HL-60 (cell line): ENCODE results near the gene RCOR2.

Source experiments
- DNase-seq, 2 experiments: peaks; one replicate each; pipeline ENCODE4 v3.0.0-alpha.2; 2010 to 2020; ENCODE audit warnings: low read depth in 1 of 2, low spot score in 1 of 2
- H3K27ac ChIP-seq: fragments of 250-450 bp; sonication (Bioruptor Pico); replicated peaks from 2 replicates; pipeline ENCODE4 v1.5.1; 2020; ENCODE audit warnings: mild to moderate bottlenecking, moderate library complexity
- H3K27me3 ChIP-seq: fragments of 250-450 bp; sonication (Bioruptor Pico); 2 replicates; pipeline ENCODE4 v1.5.1; 2021; ENCODE audit warnings: mild to moderate bottlenecking, moderate library complexity; ENCODE audit not compliant: insufficient read depth, poor library complexity, severe bottlenecking
- H3K4me3 ChIP-seq: replicated peaks from 2 replicates; pipeline ENCODE4 v1.5.1; 2011; ENCODE audit warnings: mild to moderate bottlenecking, control low read depth, low read length; ENCODE audit not compliant: insufficient read depth
- GABPA ChIP-seq: IDR thresholded peaks from 2 replicates; pipeline ENCODE4 v1.6.1; 2012; ENCODE audit warnings: low read depth
- POLR2AphosphoS5 ChIP-seq: IDR thresholded peaks from 2 replicates; pipeline ENCODE4 v1.6.1; 2012; ENCODE audit warnings: low read depth
- SPI1 ChIP-seq: IDR thresholded peaks from 2 replicates; pipeline ENCODE4 v1.6.1; 2012; ENCODE audit warnings: low read depth, mild to moderate bottlenecking, borderline replicate concordance
- TF ChIP-seq, protein P1 (sequence below): IDR thresholded peaks from 2 replicates; pipeline ENCODE4 v1.6.1; 2012; ENCODE audit warnings: low read depth; ENCODE audit not compliant: insufficient replicate concordance
- TF ChIP-seq, protein P2 (sequence below): IDR thresholded peaks from one replicate; pipeline ENCODE4 v1.5.1; 2011; ENCODE audit warnings: low read length, control low read depth, inconsistent platforms; ENCODE audit not compliant: insufficient read depth

RCOR2 gene

DNA sequence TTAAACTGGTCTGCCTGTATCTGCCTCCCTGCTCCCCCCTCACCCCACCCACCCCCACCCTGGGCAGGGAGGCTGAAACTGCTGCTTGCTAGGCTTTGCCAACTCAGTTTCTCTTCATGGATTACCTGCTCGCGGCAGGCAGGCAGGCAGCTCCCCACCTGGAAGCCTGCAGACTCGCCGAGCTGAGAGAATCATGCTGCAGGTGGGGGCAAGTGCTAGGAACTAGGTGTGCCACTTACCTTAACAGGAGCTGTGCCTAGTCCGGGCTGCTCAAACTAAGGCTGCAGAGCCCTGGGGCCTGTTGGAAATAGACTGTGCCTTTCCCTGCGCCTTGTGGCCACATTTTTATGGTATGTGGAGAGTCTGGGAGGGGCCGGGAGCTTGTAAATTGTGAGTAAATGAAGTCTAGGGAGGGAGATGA lies 47.8 kb downstream of the RCOR2 start:
- DNase-seq = no peak
- no peak overlapping the region for H3K4me3 ChIP-seq
- no peak overlapping the region for H3K27ac ChIP-seq

DNA sequence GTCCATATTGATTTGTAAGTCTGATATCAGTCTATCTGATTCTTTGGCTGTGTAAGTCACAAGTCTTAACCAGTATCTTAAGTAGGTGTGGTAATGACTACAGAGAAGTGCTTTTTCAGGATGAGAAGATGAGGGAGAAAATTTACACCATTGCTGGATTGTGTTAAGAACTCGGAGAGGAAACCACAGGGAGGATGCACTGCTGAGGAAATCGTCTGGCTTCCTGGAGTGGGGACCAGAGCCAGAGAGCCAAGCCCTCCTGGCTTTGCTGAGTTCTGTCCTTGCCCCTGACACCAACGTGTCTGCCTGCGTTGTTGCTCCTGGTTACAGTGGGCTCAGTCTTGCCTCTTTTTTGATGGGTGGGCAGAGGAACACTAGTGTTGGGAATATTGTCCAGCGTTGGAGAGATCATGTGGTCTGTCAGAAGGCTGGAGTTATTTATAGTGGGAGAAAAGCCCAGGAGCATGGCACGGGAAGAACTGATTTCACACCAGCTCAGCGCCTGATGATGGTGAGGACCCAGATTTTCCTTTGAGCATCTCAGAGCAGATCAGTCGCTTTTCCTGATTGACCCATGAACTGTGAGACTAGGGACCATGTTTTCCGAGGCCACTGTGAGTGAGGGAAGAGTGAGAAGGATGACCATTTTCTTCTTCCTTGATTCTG lies 48.4 kb downstream of the RCOR2 start:
- H3K4me3 ChIP-seq = no peak overlapping the region
- peak in 1 of 2 experiments; percentile 70 for DNase-seq

More for the DNA sequence above, 47.8 kb downstream of the RCOR2 start:
- TF ChIP-seq POLR2AphosphoS5 = no peak
- TF ChIP-seq, protein P1, sequence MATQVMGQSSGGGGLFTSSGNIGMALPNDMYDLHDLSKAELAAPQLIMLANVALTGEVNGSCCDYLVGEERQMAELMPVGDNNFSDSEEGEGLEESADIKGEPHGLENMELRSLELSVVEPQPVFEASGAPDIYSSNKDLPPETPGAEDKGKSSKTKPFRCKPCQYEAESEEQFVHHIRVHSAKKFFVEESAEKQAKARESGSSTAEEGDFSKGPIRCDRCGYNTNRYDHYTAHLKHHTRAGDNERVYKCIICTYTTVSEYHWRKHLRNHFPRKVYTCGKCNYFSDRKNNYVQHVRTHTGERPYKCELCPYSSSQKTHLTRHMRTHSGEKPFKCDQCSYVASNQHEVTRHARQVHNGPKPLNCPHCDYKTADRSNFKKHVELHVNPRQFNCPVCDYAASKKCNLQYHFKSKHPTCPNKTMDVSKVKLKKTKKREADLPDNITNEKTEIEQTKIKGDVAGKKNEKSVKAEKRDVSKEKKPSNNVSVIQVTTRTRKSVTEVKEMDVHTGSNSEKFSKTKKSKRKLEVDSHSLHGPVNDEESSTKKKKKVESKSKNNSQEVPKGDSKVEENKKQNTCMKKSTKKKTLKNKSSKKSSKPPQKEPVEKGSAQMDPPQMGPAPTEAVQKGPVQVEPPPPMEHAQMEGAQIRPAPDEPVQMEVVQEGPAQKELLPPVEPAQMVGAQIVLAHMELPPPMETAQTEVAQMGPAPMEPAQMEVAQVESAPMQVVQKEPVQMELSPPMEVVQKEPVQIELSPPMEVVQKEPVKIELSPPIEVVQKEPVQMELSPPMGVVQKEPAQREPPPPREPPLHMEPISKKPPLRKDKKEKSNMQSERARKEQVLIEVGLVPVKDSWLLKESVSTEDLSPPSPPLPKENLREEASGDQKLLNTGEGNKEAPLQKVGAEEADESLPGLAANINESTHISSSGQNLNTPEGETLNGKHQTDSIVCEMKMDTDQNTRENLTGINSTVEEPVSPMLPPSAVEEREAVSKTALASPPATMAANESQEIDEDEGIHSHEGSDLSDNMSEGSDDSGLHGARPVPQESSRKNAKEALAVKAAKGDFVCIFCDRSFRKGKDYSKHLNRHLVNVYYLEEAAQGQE = no peak
- no peak for TF ChIP-seq SPI1
- TF ChIP-seq, protein P2, sequence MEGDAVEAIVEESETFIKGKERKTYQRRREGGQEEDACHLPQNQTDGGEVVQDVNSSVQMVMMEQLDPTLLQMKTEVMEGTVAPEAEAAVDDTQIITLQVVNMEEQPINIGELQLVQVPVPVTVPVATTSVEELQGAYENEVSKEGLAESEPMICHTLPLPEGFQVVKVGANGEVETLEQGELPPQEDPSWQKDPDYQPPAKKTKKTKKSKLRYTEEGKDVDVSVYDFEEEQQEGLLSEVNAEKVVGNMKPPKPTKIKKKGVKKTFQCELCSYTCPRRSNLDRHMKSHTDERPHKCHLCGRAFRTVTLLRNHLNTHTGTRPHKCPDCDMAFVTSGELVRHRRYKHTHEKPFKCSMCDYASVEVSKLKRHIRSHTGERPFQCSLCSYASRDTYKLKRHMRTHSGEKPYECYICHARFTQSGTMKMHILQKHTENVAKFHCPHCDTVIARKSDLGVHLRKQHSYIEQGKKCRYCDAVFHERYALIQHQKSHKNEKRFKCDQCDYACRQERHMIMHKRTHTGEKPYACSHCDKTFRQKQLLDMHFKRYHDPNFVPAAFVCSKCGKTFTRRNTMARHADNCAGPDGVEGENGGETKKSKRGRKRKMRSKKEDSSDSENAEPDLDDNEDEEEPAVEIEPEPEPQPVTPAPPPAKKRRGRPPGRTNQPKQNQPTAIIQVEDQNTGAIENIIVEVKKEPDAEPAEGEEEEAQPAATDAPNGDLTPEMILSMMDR = no peak
- no peak for TF ChIP-seq GABPA
- H3K27me3 ChIP-seq = no peaks in the 10 kb centered on the region

DNA sequence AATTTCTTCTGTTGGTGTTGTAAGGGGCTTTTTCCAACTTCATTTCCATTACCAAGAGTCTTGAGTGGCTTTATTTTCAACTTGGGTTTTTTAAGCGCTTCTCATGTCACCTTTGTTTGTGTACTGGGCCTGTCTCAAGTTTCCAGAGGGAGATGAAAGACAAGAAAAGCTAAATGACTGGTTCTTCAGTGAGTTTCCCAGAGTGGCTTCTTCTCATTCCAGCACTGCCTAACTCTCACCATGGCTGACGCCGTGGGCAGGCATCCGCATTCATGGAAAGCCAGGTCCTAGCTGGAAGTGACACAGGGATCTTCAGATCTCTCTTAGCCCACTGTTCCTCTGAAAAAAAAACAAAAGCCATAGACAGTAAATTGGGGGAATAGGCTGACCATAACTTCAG lies 49.5 kb downstream of the RCOR2 start:
- H3K4me3 ChIP-seq = no peak overlapping the region
- TF ChIP-seq, protein P2 = no peak
- TF ChIP-seq SPI1 (no peak), GABPA (no peak), POLR2AphosphoS5 (no peak)
- TF ChIP-seq, protein P1 = no peak
- no peak for DNase-seq
- no peak overlapping the region for H3K27ac ChIP-seq
- no peaks in the 10 kb centered on the region for H3K27me3 ChIP-seq

More for the DNA sequence above, 48.4 kb downstream of the RCOR2 start:
- Histone ChIP-seq H3K27me3 (no peaks in the 10 kb centered on the region), H3K27ac (no peak overlapping the region; the same call in 1 of the 2 replicates)
- TF ChIP-seq GABPA (no peak), POLR2AphosphoS5 (no peak), SPI1 (no peak; the same call in 1 of the 2 replicates)
- TF ChIP-seq, protein P2 = no peak
- TF ChIP-seq, protein P1 = no peak
